Stimulated activated naive CD4-positive, alpha-beta T cell treated with Interleukin-2 at 50 U/mL for 16 hours (primary cell): Measurements from ENCODE around the gene XPO4.

ENCODE experiments used
- DNase-seq: peaks from one replicate; lab custom pipeline; 2025; lab: John Stamatoyannopoulos, UW

XPO4 gene

DNA sequence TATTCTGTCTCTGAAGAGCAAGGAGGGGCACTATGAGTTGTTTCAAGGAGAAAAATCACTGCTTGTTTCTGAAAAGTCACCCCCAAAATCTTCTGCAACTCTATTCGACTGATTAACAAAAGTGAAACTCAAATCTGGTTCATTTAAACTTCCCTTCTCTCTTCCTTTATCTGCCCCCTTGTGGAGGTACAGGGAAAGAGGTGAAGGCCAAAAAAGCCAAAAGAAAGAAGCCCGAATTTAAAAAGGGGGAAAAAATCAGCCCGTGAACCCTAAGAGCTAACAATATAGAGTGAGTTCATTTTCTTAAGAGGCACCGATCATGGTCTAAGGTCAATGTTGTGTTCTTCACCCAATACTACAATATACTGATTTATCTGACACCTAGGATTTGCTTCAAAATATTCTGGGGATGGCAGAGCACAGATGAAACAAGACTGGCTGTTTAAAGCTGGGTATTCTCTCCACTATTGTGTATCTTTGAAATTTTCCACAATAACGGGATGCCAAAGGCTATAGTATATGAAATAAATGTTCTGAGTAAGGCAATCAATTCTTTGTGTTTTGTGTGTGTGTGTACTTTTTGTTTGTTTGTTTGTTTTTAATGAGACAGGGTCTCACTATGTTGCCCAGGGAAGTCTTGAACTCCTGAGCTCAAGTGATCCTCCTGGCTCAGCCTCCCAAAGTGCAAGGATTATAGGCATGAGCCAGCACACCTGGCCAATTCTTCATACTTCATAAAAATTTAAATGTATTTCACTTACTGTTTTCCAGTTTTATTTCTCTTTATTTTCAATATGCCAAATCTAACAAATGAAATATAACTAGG is 73.8 kb downstream of the XPO4 start:
- DNase-seq = no peak

GRCh38 chr13:20826843-20827560 is 75.5 kb downstream of the XPO4 start:
- DNase-seq = no peak

GRCh38 chr13:20826301-20826700 is 76.2 kb downstream of the XPO4 start:
- DNase-seq = no peak

GRCh38 chr13:20825477-20825875 is 77.1 kb downstream of the XPO4 start:
- DNase-seq = no peak

GRCh38 chr13:20824762-20825476 is 77.6 kb downstream of the XPO4 start:
- DNase-seq = no peak

GRCh38 chr13:20823071-20823470 is 79.5 kb downstream of the XPO4 start:
- no peak for DNase-seq

DNA sequence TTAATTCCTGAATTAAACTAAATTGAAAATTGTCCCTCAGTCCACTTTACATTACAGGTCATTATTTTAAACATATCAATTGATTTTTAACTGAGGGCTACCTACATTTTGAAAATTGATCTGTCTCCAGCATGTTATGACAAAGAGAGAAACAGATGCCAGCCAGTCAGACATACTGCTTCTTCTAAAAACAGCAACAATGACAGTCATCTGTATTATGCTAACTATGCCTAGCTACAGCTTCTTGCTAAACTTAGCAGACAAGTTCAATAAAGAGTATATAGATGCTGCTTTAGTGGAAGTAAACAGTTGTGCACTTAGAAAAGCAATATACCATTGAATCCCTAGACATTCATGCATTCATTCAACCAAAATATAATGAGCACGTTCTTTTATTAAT is 80.1 kb downstream of the XPO4 start:
- DNase-seq = no peak

GRCh38 chr13:20819715-20820114 is 82.8 kb downstream of the XPO4 start:
- DNase-seq = no peak

DNA sequence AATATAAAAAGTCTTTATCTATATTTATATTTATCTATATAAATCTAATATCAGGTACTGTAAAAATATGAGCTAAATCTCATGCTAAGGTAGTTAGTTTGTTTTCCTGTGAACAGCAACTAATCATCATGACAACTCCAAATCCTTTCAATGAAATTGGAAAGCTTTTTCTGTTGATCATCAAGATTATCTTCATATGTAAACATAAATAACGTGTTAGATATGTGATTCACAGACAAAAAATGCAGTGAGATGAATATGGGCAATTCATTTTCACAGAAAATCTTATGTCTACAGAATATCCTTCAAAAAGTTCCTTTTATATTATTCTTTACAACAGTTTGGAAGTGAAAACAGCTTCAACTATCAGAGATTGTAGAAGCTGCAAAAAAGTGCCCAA is 87.1 kb downstream of the XPO4 start:
- no peak for DNase-seq

DNA sequence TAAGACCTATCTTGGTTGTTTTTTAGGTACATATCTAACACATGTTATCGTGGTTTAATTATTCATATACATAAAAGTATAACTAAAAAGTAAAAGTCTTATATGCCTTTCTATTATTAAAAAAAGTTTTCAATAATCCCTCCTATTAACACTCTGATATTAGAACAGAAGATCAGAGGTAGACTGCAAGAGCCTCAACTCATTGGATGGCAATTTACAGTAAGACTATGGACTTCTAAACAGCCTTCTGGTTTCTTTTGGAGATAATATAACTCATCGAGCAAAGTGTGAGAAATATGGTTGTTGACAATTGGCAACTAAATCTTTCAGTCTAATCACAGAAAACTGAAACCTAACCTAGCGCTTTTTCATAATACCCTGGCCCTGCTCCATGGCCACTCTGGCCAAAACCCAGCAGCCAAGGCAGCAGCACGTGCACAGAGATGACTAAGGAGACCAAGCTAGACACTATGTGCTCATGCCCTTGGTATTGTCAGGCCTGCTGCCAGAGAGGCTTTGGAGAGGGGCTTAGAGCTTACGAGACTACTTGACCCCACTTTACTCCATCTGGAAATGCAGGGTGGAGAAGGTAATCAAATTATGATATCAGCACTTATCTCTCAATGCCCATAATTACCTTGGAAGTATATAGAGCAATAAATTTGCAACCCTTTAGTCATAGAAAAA is 88.2 kb downstream of the XPO4 start:
- no peak for DNase-seq

GRCh38 chr13:20812890-20813289 is 89.7 kb downstream of the XPO4 start:
- no peak for DNase-seq

- DNase-seq = no peak
Measured at GRCh38 chr13:20810808-20811207, 91.7 kb downstream of the XPO4 start.

- no peak for DNase-seq
Measured at GRCh38 chr13:20808874-20809273, 93.7 kb downstream of the XPO4 start.

GRCh38 chr13:20803180-20803965 is 99.2 kb downstream of the XPO4 start:
- no peak for DNase-seq

GRCh38 chr13:20801707-20802106 is 100.8 kb downstream of the XPO4 start:
- no peak for DNase-seq

- DNase-seq = no peak
Measured at GRCh38 chr13:20799726-20800416, 102.7 kb downstream of the XPO4 start.

- no peak for DNase-seq
Measured at GRCh38 chr13:20798027-20798426, 104.5 kb downstream of the XPO4 start.

- DNase-seq = no peak
Measured at GRCh38 chr13:20796791-20797508, 105.6 kb downstream of the XPO4 start.

GRCh38 chr13:20789665-20790064 is 112.9 kb downstream of the XPO4 start:
- no peak for DNase-seq

GRCh38 chr13:20788312-20788711 is 114.2 kb downstream of the XPO4 start:
- DNase-seq = no peak
